Ammon's horn (tissue), 1 donor: ENCODE results near the gene CCDC185.

ENCODE experiments used
- DNase-seq: peaks from one replicate; pipeline ENCODE4 v3.0.0-alpha.2; 2016; ENCODE audit warnings: low spot score

CCDC185 gene

DNA sequence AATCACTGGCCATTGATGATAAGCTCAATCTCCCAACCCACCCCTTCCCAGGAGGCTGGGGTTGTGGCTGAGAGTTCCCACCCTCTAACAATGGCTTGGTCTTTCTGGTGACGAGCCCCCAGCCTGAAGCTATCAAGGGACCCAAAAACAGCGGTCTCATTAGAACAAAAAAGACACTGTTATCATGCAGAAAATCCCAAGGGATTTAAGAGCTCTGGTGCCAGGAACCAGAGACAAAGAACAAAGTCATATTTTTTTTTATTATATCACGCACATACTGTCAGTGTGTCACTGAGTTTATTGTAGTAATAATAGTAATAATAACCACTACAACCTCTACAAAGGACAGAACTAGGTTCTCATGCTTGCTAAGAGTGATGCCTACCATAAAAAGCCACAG, 43.9 kb downstream of the CCDC185 start:
- DNase-seq, result no peak

DNA sequence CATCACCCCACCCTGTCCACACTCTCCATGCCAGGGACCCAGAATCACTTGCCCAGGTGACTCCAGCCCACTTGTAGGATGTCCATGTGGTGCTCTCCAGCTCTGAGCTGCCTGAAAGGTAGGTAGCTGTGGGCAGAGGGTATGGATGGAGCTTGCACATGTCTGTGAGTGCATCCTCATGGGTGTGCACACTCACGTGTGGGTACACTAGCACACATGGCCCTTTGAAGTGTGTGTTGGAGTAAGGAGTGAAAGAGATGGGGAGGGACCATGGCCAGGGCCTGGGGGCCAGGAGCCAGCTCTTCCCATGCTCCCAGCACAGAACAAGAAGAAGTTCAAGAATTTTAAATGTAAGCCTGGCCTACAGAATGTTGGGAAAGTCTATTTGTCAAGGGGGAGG, 50.2 kb downstream of the CCDC185 start:
- no peak for DNase-seq

DNA sequence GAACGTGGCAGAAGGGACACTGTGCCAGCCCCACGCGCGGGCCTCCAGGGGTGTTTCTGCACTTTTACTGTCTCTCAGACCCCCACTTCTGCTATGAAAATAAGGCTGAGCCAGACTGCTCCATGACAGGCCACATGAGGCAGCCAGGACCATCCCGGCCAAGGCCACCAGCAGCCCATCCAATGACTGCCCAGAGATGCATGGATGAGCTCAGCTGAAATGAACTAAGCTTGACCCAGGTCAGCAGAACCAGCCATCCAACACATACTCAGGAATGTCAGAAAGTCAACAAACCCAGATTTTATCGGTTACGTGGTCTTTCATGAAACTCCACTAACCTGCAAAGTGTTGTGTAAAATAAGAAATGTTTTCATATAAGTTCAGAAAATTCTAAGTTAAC, 51.2 kb downstream of the CCDC185 start:
- no peak for DNase-seq
